ENCODE results near the gene DCUN1D3.

DNA sequence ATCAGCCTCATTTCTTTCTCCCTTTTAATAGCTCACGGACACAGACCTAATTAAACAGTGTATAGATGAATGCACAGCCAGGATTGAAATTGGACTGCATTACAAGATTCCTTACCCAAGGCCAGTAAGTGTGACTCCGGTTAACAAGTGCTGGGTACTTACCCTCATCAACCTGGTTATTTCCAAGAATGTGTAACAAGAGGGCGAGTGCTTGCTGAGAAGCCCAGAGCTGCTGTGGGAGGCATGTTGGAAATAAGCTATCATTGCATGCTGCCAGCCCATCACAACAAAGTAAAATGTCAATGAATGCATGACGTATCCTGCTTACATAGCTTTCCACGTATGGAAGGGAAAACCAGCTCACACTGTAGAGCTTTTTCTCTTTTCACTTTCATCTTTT, 19.9 kb upstream of the DCUN1D3 start:
- TF ChIP-seq EZH2 (IDR thresholded peaks at IDR 0.05) (no peak), FOXP2 (optimal IDR thresholded peaks at IDR 0.05; ENCODE audit: control extremely low read depth, extremely low read length, insufficient read depth) (no peak)

Data from SK-N-MC (cell line).